ENCODE results near the gene AK3. TPM values are rescaled to one million over a fixed set of nuclear protein-coding genes. Genes with fewer than 3 reads are reported as not detected.

Gene AK3
- total RNA-seq, 1 donor from 2014 or later, result 28.9 TPM

DNA sequence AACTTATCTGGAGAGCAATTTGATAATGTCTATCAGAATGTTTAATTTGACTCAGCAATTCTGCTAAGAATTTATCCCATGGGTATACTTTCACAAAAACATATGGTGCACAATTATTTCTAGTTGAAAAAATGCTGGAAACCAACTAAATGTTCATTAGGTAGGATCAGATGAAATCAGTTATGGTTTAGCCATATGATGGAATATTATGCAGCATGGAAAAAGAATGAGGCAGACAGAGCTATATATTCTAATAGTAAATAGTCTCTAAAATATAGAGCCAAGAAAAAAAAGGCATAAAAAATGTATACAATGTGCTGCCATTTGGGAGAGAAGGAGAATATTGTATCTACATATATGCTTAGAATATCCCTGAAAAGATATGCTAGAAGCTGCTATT, 71.1 kb downstream of the AK3 start:
- intact Hi-C loops (cut with micrococcal nuclease), result no loop called here

DNA sequence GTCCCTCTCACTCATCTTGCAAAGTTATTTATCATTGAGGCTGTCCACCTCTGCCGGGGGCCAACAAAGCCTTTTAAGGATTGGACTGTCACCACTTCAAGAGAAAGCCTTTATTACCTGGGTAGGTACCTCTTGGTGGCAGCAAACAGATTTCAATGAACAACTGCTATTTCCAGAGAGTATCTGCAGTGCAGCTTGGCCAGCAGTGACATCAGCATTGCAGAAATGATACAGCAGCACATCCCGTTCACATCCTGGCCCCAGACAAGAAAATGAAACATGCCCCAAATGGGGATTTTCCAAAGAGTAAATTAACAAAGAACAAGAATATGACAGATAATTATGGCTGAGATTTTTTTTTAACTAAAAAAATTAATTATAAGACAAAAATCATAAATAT, 72.4 kb downstream of the AK3 start:
- intact Hi-C loops (cut with micrococcal nuclease), result no loop called here

DNA sequence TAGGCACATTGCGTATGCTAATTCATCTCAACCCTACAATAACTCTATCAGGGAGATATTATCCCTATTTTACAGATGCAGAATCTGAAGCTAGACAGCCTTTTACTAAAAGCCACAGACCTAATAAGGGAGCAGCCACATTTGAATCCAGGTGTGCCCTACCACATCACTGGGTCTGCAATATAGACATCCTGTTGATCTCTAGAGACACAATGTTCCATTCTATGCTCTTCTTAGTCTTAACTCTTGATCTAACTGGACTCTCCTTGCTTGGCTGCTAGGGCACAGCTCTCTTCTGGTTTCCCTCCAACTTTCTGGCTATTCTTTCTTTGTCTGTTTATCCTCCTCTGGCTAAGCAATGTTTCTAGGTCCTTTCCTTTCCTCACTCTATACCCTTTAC, 73.3 kb downstream of the AK3 start:
- intact Hi-C loops (cut with micrococcal nuclease), result no loop called here

DNA sequence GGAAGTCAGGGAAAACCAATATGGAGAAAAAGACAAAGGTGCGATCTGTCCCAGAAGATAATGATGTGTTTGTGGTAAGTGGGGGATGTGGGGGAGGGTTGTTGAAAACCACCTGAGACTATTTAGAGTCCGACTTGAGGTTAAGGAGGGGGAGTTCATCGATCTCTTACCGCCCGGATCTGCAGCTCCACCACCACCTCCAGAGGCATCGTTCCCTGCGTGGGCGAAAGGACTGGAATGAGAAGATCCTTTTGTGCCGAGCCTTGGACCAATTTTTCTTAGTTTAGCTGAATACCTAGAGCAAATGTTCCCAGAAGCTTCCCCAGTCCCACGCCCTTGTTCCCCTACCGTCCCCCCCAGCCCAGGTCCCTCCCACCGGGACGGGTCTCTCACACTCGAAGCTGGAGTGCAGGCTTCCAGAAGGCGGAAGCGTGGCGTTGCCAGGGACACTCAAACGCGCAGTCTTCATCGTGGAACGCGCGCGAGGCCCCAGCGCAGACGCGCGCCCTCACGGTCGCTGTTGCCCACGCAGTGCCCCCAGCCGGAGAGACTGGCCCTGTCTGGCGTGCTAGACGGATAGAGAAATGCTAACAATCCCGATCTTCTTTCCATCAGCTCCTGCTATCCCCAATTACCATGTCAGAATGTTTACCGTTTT, 74.8 kb downstream of the AK3 start, which contains the start of gene SPATA6L:
Gene SPATA6L (minus strand): TSS at position 439 of the 658 bp plus-strand sequence. CDS start 230 bp downstream, at position 209.
- intact Hi-C loops (cut with micrococcal nuclease), result no loop called here

DNA sequence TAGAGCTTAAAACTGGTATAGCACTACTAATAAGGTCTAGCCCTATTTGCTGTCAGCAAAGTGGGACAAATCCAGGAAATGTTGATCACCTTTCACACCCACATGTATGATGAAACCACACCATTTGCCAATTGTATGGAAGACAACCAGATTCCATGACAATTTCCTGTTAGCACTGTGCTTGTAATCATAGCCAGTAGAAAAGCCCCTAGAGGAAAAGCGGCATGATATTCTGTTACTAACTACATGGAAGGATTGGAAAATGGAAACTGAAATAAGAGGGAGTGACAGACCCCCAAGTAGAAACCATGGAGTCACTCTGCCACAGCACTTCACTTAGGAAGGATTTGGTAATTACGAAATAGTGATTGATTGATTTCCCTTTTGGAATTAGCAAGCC, 75.6 kb downstream of the AK3 start:
- intact Hi-C loops (cut with micrococcal nuclease), result no loop called here

DNA sequence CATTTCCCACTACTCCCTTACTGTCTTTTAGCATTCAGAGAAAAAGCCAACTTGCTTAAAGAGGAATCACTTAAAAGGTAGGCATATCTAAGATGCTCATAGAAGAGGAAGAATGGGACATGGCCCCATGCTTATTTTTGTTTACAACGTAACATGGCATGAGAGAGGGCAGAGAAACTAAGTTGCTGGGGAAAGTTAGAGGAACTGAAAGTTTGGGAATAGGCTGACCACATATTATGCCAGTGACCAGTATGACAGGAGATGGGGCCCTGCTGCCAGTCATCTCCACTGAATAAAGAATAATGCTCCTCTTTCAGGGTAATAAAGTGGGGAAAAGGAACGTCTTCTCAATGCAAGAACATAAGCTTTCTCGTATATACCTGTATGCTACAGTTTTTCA, 77.0 kb downstream of the AK3 start:
- intact Hi-C loops (cut with micrococcal nuclease), result loop anchor here (2.0 to 5.0 kb wide), 6 partner anchors 59 to 1822 kb away; partner anchors contain the start of genes AK3, PUM3, RCL1 and RFX3

DNA sequence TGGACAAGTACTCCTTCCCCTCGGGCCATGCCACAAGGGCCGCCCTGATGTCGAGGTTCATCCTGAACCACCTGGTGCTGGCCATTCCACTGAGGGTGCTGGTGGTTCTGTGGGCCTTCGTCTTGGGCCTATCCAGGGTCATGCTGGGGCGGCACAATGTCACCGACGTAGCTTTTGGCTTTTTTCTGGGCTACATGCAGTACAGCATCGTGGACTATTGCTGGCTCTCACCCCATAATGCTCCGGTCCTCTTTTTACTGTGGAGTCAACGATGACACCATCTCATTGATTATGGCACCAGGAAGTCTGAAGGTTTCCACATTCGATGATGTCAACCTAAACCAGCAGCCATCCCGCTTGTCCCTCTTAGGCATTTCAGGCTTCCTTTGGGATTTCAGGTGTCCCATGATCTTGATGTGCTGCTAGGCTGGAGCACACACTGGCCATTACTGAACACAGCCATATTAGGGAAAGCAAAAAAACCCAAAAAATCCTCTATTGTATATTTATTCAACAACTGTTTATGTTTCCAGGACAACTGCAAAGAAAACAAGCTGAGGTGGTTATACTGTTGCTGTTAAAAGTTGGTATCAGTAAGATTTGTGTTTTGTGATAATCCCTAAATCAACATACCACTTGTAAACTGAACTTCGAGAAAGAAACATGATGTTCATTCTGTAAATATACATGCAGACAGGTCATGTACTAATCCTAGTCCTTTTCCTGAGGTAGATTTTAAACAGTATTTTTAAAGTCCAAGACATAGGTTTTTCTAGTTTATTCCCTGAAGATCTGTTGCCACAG, 77.8 kb downstream of the AK3 start:
- intact Hi-C loops (cut with micrococcal nuclease), result loop anchor here (1.0 to 5.0 kb wide), 7 partner anchors 16 to 1821 kb away; partner anchors contain the start of genes AK3, CDC37L1, PUM3 and RCL1

DNA sequence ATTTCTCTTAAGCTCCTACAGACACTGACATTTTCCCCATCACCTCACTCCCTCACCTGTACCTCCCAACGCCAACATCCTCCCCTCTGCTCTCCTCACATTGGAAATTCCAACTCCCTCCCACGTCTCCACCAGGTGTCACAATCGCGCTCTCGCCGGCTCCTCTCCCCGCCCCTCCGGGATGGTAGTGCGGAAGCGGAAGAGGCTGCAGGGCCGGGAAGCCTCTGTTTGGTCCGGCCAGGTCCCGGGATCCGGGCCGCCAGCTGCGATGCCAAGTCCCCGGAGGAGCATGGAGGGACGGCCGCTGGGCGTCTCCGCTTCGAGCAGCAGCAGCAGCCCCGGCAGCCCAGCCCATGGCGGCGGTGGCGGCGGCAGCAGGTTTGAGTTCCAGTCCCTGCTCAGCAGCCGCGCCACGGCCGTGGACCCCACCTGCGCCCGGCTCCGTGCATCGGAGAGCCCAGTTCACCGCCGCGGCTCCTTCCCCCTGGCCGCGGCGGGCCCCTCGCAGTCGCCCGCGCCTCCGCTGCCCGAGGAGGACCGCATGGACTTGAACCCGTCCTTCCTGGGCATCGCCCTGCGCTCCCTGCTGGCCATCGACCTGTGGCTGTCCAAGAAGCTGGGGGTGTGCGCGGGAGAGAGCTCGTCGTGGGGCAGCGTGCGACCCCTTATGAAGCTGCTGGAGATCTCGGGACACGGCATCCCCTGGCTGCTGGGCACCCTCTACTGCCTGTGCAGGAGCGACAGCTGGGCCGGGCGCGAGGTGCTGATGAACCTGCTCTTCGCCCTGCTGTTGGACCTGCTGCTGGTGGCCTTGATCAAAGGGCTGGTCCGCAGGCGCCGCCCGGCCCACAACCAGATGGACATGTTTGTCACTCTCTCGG, 78.7 kb downstream of the AK3 start, which contains the start of gene PLPP6:
Gene PLPP6 (plus strand): TSS at position 187 of the 881 bp plus-strand sequence. CDS start 82 bp downstream, at position 269.
- intact Hi-C loops (cut with micrococcal nuclease), result loop anchor here (1.0 to 5.0 kb wide), 7 partner anchors 17 to 1820 kb away; partner anchors contain the start of genes AK3, CDC37L1, PUM3 and RCL1

DNA sequence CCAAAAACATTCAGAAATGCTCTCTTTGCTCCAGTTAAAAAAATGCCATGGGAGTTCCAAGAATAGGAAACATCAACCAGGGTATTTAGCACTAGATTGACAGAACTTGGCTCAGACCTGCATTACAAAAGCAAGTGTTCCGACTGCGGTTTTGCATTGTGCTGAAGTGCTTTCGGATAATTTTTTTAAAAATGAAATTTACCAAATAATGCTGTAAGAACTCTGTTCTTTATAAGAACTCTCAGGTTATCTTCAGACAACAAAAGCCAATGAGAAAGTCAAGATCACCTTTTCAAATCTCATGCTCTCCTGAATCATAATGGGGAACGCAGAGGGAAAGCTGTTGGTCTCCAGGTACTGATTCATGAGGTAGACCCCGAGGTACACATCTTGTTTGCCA, 79.4 kb downstream of the AK3 start:
- intact Hi-C loops (cut with micrococcal nuclease), result loop anchor here (1.0 to 5.0 kb wide), 7 partner anchors 18 to 1819 kb away; partner anchors contain the start of genes AK3, CDC37L1, PUM3 and RCL1

DNA sequence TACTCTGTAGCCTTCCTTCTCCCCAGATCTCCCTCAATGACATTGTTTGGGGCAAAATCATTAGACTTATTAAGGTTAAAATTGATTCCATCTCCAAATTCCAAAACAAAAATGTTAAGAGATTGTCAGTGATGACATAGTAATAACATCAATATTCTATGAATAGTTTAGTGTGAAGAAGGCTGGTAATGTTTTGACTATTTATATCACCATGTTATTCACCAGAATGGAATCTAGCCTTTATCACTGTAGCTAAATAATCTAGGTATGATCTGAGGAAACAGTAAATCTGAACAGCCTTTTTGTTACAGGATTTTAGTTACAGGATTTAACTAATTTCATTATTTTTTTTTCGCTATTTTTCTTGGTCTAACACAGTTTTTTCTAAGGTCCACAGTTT, 79.8 kb downstream of the AK3 start:
- intact Hi-C loops (cut with micrococcal nuclease), result loop anchor here (5.0 kb wide), 5 partner anchors 81 to 1819 kb away; partner anchors contain the start of genes AK3, PUM3, RCL1 and RFX3

DNA sequence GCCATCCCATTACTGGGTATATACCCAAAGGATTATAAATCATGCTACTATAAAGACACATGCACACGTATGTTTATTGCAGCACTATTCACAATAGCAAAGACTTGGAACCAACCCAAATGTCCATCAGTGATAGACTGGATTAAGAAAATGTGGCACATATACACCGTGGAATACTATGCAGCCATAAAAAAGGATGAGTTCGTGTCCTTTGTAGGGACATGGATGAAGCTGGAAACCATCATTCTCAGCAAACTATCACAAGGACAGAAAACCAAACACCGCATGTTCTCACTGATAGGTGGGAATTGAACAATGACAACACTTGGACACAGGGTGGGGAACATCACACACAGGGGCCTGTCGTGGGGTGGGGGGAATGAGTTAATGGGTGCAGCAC, 80.3 kb downstream of the AK3 start:
- intact Hi-C loops (cut with micrococcal nuclease), result loop anchor here (5.0 kb wide), 5 partner anchors 82 to 1818 kb away; partner anchors contain the start of genes AK3, PUM3, RCL1 and RFX3

Other genes starting within 250 kb of the AK3 start
- gene PLPP6, start 78.9 kb downstream of the AK3 start, total RNA-seq, result 7.1 and 8.0 TPM in 2 replicates
- gene SPATA6L, start 74.7 kb downstream of the AK3 start, total RNA-seq, result 0.14 and 0.27 TPM in 2 replicates
- 10.3 and 10.8 TPM in 2 replicates for gene CDC37L1, start 61.6 kb downstream of the AK3 start, total RNA-seq
- gene RCL1, start 51.7 kb upstream of the AK3 start, total RNA-seq, result 26.7 and 28.3 TPM in 2 replicates
- gene JAK2, start 244.1 kb upstream of the AK3 start, total RNA-seq, result 81.6 and 84.1 TPM in 2 replicates